ENCODE results near the gene TMA7B. TPM values are rescaled to one million over a fixed set of nuclear protein-coding genes. Genes with fewer than 3 reads are reported as not detected.

The TMA7B gene
- total RNA-seq, 1 donor from 2014 or later: not detected

DNA sequence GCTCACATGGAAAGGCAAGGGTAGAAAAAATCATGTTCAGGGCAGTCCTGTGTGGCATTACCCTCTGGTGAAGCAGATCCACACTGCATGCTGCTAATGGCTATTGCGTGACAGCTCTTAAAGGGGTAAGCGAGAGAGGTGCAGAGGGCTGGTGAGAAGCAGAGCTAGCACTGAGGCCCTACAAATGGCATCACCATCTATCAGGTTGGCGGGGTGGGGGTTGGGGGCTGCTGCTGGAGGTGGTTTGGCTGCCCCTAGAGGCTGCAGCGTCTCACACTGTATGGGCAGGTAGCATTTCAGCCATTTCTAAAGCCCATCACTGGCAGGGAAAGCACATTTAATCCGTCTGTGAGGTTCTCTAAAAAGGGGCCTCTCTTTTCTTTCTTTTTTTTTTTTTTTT lies 16.9 kb upstream of the TMA7B start:
- Mint-ChIP-seq H3K9me3 (ENCODE audit: low read depth) (no peaks in the 10 kb centered on the region), H3K27me3 (ENCODE audit: low read depth) (no peaks in the 10 kb centered on the region), H3K27ac (ENCODE audit: unreplicated experiment) (no peak overlapping the region), H3K4me1 (ENCODE audit: low read depth) (no peaks in the 10 kb centered on the region), H3K36me3 (ENCODE audit: low read depth) (no peaks in the 10 kb centered on the region), H3K4me3 (ENCODE audit: unreplicated experiment) (no peak overlapping the region)
- TF ChIP-seq, protein P1, sequence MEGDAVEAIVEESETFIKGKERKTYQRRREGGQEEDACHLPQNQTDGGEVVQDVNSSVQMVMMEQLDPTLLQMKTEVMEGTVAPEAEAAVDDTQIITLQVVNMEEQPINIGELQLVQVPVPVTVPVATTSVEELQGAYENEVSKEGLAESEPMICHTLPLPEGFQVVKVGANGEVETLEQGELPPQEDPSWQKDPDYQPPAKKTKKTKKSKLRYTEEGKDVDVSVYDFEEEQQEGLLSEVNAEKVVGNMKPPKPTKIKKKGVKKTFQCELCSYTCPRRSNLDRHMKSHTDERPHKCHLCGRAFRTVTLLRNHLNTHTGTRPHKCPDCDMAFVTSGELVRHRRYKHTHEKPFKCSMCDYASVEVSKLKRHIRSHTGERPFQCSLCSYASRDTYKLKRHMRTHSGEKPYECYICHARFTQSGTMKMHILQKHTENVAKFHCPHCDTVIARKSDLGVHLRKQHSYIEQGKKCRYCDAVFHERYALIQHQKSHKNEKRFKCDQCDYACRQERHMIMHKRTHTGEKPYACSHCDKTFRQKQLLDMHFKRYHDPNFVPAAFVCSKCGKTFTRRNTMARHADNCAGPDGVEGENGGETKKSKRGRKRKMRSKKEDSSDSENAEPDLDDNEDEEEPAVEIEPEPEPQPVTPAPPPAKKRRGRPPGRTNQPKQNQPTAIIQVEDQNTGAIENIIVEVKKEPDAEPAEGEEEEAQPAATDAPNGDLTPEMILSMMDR (IDR thresholded peaks at IDR 0.05): no peak
- no peak for DNase-seq (ENCODE audit: low spot score)

DNA sequence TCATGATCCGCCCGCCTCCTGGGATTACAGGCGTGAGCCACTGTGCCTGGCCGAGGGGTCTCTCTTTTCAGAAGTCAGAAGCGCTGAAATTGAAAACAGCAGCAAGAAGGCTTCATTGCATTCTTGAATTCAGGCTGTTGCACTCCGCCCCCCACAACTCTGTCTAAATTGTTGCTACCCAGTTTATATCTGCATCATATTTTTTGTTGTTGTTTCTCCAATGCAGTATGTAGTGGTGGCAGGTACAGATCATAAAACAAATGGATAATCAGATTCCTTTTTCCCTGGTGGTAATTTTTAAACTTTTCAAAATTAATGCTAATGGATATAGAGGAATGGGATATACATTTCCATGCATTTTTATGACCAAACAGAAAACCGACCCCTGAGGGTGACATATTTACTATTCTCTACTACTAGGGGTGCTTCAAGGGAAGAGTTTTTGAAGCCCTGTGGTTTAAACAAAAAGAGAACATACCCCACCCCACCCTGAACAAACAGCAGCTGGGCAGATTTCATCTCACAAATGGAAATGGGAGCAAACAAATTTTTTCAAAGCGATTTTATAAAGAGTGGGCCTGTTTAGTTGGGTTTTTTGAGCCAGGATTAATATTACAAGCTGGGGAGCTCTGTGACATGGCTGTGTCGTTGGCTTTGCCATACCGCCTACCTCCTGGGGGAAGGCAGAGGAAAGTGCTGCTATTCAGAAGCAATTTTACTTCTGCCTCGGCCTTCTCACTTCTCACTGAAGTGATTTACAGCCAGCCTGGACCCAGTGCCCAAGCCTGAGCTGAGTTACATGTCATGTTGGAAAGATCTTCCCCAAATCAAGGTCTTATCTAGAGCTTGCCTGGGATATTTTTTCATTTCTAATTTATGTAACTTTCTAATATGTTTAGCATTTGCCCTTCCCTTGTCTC lies 16.0 kb upstream of the TMA7B start:
- Mint-ChIP-seq H3K4me1 (ENCODE audit: low read depth) (no peaks in the 10 kb centered on the region), H3K27me3 (ENCODE audit: low read depth) (no peaks in the 10 kb centered on the region), H3K36me3 (ENCODE audit: low read depth) (no peaks in the 10 kb centered on the region), H3K4me3 (ENCODE audit: unreplicated experiment) (no peak overlapping the region), H3K9me3 (ENCODE audit: low read depth) (no peaks in the 10 kb centered on the region), H3K27ac (ENCODE audit: unreplicated experiment) (no peak overlapping the region)
- TF ChIP-seq, protein P1 (IDR thresholded peaks at IDR 0.05): no peak
- DNase-seq (ENCODE audit: low spot score): no peak

- H3K4me1 Mint-ChIP-seq (ENCODE audit: low read depth): no peaks in the 10 kb centered on the region
Observed at GRCh38 chr22:39946126-39946502, 14.1 kb upstream of the TMA7B start.

DNA sequence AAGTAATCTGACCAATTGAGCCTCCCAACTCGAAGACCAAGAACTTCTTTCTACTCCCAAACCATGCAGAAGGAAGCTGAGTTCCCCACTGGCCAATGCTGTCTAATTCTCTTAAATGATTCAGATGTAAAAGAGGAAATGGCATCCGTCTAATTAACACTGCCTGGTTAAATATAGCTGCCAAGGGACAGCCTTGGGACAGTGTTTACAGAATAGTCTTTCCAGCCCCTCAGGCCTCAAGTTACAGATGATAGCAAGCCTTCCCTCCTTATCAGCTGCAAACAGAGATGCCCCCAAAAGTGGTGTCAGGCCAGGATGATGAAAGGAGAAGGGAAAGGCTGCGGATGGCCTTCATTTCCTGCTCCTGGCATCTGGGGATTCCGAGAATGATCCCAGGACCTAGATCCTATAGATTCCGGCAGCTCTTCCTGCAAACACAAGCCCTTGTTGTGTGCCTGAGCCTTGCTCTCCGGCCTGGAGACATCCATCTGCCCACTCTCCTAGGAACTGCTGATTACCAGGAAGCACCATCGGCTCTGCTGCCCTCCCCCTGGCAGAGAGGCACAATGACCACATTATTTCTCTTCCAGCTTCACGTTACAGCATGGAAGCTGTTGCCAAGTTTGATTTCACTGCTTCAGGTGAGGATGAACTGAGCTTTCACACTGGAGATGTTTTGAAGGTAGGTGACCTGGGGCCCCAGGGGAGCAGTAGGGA lies 13.5 kb upstream of the TMA7B start:
- TF ChIP-seq, protein P1 (IDR thresholded peaks at IDR 0.05): no peak
- Mint-ChIP-seq H3K4me1 (ENCODE audit: low read depth) (no peaks in the 10 kb centered on the region), H3K9me3 (ENCODE audit: low read depth) (no peaks in the 10 kb centered on the region), H3K27me3 (ENCODE audit: low read depth) (peaks cover 2% of the 10 kb centered on the region), H3K27ac (ENCODE audit: unreplicated experiment) (no peak overlapping the region), H3K36me3 (ENCODE audit: low read depth) (no peaks in the 10 kb centered on the region), H3K4me3 (ENCODE audit: unreplicated experiment) (no peak overlapping the region)
- no peak for DNase-seq (ENCODE audit: low spot score)

More at GRCh38 chr22:39946126-39946502, 14.1 kb upstream of the TMA7B start:
- no peaks in the 10 kb centered on the region for H3K36me3 Mint-ChIP-seq (ENCODE audit: low read depth)
- TF ChIP-seq, protein P1 (IDR thresholded peaks at IDR 0.05): no peak
- peaks cover 2% of the 10 kb centered on the region for H3K27me3 Mint-ChIP-seq (ENCODE audit: low read depth)
- no peak overlapping the region for H3K4me3 Mint-ChIP-seq (ENCODE audit: unreplicated experiment)
- H3K27ac Mint-ChIP-seq (ENCODE audit: unreplicated experiment): no peak overlapping the region
- no peaks in the 10 kb centered on the region for H3K9me3 Mint-ChIP-seq (ENCODE audit: low read depth)
- no peak for DNase-seq (ENCODE audit: low spot score)
